NB4 (cell line): ENCODE results near the gene CNNM2.

Experiments
- POLR2A ChIP-seq: IDR thresholded peaks from 2 replicates; pipeline ENCODE4 v1.6.1; 2011; ENCODE audit warnings: mild to moderate bottlenecking; ENCODE audit not compliant: insufficient read length; ENCODE audit errors: extremely low read depth
- TF ChIP-seq, protein P1 (sequence below): IDR thresholded peaks from one replicate; pipeline ENCODE4 v1.5.1; 2012; ENCODE audit warnings: low read depth, low read length

DNA sequence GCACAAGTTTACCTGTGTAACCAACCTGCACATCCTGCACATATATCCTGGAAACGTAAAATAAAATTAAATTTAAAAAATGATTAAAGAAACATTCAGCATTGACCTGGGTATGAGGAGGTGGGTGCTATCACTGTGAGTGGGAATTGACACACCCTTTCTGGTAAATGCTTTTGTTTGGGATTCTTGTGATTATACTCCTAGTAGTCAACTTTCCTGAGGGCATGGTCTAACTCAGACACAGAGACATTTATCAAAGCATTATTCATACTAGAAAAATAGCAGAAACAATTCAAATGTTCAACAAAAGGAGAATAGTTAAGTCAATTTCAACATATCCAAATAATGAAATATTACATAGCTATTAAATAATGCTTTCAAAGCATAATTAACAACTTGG lies 44.2 kb downstream of the CNNM2 start:
- TF ChIP-seq, protein P1, sequence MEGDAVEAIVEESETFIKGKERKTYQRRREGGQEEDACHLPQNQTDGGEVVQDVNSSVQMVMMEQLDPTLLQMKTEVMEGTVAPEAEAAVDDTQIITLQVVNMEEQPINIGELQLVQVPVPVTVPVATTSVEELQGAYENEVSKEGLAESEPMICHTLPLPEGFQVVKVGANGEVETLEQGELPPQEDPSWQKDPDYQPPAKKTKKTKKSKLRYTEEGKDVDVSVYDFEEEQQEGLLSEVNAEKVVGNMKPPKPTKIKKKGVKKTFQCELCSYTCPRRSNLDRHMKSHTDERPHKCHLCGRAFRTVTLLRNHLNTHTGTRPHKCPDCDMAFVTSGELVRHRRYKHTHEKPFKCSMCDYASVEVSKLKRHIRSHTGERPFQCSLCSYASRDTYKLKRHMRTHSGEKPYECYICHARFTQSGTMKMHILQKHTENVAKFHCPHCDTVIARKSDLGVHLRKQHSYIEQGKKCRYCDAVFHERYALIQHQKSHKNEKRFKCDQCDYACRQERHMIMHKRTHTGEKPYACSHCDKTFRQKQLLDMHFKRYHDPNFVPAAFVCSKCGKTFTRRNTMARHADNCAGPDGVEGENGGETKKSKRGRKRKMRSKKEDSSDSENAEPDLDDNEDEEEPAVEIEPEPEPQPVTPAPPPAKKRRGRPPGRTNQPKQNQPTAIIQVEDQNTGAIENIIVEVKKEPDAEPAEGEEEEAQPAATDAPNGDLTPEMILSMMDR = no peak
- TF ChIP-seq POLR2A = no peak
